GM12878 (cell line): ENCODE data around the gene TRNT1. TPM values are rescaled to one million over a fixed set of nuclear protein-coding genes. Genes with fewer than 3 reads are reported as not detected.
A peak's percentile ranks its signal among the peaks of the same experiment; 100 is the strongest.

ENCODE experiments used
- BRCA1 ChIP-seq: IDR thresholded peaks from 2 replicates; pipeline ENCODE4 v1.6.1; 2011; ENCODE audit warnings: low read depth, low read length, improper control_type of control experiment
- CBX5 ChIP-seq: sonication (generic); IDR thresholded peaks from 2 replicates; pipeline ENCODE4 v1.6.1; 2016; ENCODE audit warnings: low read depth, moderate library complexity, mild to moderate bottlenecking, inconsistent platforms
- CHD1 ChIP-seq: IDR thresholded peaks from 2 replicates; pipeline ENCODE4 v1.6.1; 2012; ENCODE audit warnings: low read depth, low read length, improper control_type of control experiment
- E2F4 ChIP-seq: IDR thresholded peaks from 2 replicates; pipeline ENCODE4 v1.6.1; 2012; ENCODE audit warnings: low read depth, low read length, improper control_type of control experiment
- EGR1 ChIP-seq, 2 experiments: IDR thresholded peaks; 1 replicate in 1 of 2; 2 replicates in 1 of 2; pipeline ENCODE4 v1.6.1; 2011 to 2012; ENCODE audit warnings: low read depth in 2 of 2, low read length in 2 of 2, borderline replicate concordance in 1 of 2, mild to moderate bottlenecking in 1 of 2, moderate library complexity in 1 of 2
- ESRRA ChIP-seq: IDR thresholded peaks from 2 replicates; pipeline ENCODE4 v1.6.1; 2012; ENCODE audit warnings: mild to moderate bottlenecking, low read length, improper control_type of control experiment
- EZH2 ChIP-seq: IDR thresholded peaks from 2 replicates; pipeline ENCODE4 v1.6.1; 2012; ENCODE audit warnings: low read depth, mild to moderate bottlenecking, control low read depth, inconsistent platforms, low read length, borderline replicate concordance; ENCODE audit not compliant: control insufficient read depth
- FOS ChIP-seq: IDR thresholded peaks from 3 replicates; pipeline ENCODE4 v1.6.1; 2011; ENCODE audit warnings: borderline replicate concordance; ENCODE audit not compliant: insufficient read length; ENCODE audit errors: extremely low read depth
- IRF4 ChIP-seq: IDR thresholded peaks from 2 replicates; pipeline ENCODE4 v1.6.1; 2011; ENCODE audit warnings: low read depth, low read length
- NBN ChIP-seq: fragments of 450-650 bp; IDR thresholded peaks from 2 replicates; pipeline ENCODE4 v1.6.1; 2016
- PML ChIP-seq: IDR thresholded peaks from 2 replicates; pipeline ENCODE4 v1.6.1; 2012; ENCODE audit warnings: low read length, inconsistent platforms
- POU2F2 ChIP-seq: IDR thresholded peaks from 3 replicates; pipeline ENCODE4 v1.6.1; 2011; ENCODE audit warnings: low read depth, mild to moderate bottlenecking, low read length, borderline replicate concordance
- RFX5 ChIP-seq: IDR thresholded peaks from 2 replicates; pipeline ENCODE4 v1.6.1; 2011; ENCODE audit warnings: low read depth, low read length, improper control_type of control experiment
- SIN3A ChIP-seq: IDR thresholded peaks from 2 replicates; pipeline ENCODE4 v1.6.1; 2012; ENCODE audit warnings: low read depth, low read length, improper control_type of control experiment
- SMAD5 ChIP-seq: IDR thresholded peaks from 2 replicates; pipeline ENCODE4 v1.6.1; 2016; ENCODE audit warnings: antibody characterized with exemption, low read depth
- SP1 ChIP-seq: IDR thresholded peaks from one replicate; pipeline ENCODE4 v1.6.1; 2011; ENCODE audit warnings: low read depth, low read length
- TCF12 ChIP-seq: IDR thresholded peaks from 2 replicates; pipeline ENCODE4 v1.6.1; 2011; ENCODE audit warnings: low read depth, mild to moderate bottlenecking, low read length
- TCF7 ChIP-seq: IDR thresholded peaks from 2 replicates; pipeline ENCODE4 v1.6.1; 2014; ENCODE audit warnings: antibody characterized with exemption, borderline replicate concordance
- USF2 ChIP-seq: IDR thresholded peaks from 2 replicates; pipeline ENCODE4 v1.6.1; 2011; ENCODE audit warnings: low read depth, low read length, improper control_type of control experiment, borderline replicate concordance
- YBX1 ChIP-seq: fragments of 450-650 bp; IDR thresholded peaks from 2 replicates; pipeline ENCODE4 v1.6.1; 2016; ENCODE audit warnings: antibody characterized with exemption
- ZBTB33 ChIP-seq: fragments of 450-650 bp; IDR thresholded peaks from 2 replicates; pipeline ENCODE4 v1.6.1; 2017; ENCODE audit warnings: mild to moderate bottlenecking
- ZNF384 ChIP-seq: IDR thresholded peaks from 2 replicates; pipeline ENCODE4 v1.6.1; 2012; ENCODE audit warnings: low read depth, mild to moderate bottlenecking, low read length, improper control_type of control experiment, borderline replicate concordance
- ZSCAN29 ChIP-seq: fragments of 450-650 bp; IDR thresholded peaks from 2 replicates; pipeline ENCODE4 v1.6.1; 2017; ENCODE audit warnings: mild to moderate bottlenecking, moderate library complexity
- polyA plus RNA-seq, 11 experiments: library from polyadenylated mRNA; depleted of rRNA in 4 of 11; unstranded in 6 of 11; stranded (reverse) in 5 of 11; fragments of >200 nt; fragmentation: Nextera tagmentation in 4 of 11; fragmentation: Illumina TruSeq in 1 of 11; extraction: Ambion mirVana in 4 of 11; extraction: Trizol in 1 of 11; gene quantifications; 1 replicate in 1 of 11; 2 replicates in 10 of 11; pipeline versions ENCODE4 v1.2.1 to v1.2.3, GENCODE V29; 2011 to 2016; ENCODE audit warnings: inconsistent platforms in 2 of 11, missing spikeins in 2 of 11, low read depth in 1 of 11
- total RNA-seq, 4 experiments: library from RNA; depleted of rRNA in 3 of 4; stranded (reverse); fragments of >200 nt in 3 of 4; fragmentation: Illumina TruSeq in 1 of 4; extraction: Trizol in 1 of 4; gene quantifications; 2 replicates each; pipeline versions ENCODE4 v1.2.1 to v1.2.3, GENCODE V29; 2013 to 2021
- TF ChIP-seq, protein P1 (sequence below): fragments of 450-650 bp; formaldehyde crosslinking; IDR thresholded peaks from 2 replicates; pipeline ENCODE4 v1.5.0; 2022; ENCODE audit warnings: mild to moderate bottlenecking, missing genetic modification characterization

TRNT1 gene
- total and polyA plus RNA-seq, 10 of the 15 experiments (the other 5 are each of a cell fraction or from before 2014, with no cell fraction given) = 28.6 to 54.9 (median 36.6) TPM

GRCh38 chr3:3126477-3127431, at the start of gene TRNT1 (continued):
- peak; percentile 55 for TF ChIP-seq SP1
- TF ChIP-seq FOS = no peak
- peak; percentile 5; the same call in 1 of the 2 replicates for TF ChIP-seq USF2
- peak; percentile 90; the same call in 1 of the 2 replicates for TF ChIP-seq SMAD5
- TF ChIP-seq TCF7 = no peak
- TF ChIP-seq ZNF384 = no peak
- peak; percentile 16 for TF ChIP-seq CBX5
- TF ChIP-seq RFX5 = peak; percentile 60; the same call in 1 of the 2 replicates
- TF ChIP-seq TCF12 = peak; percentile 22; the same call in 1 of the 2 replicates
- TF ChIP-seq ZBTB33 = peak; percentile 58; the same call in 1 of the 2 replicates
- TF ChIP-seq IRF4 = no peak
- no peak for TF ChIP-seq ZSCAN29
- peak; percentile 98 for TF ChIP-seq NBN
- TF ChIP-seq YBX1 = no peak
- TF ChIP-seq PML = peak; percentile 90
- TF ChIP-seq, protein P1, sequence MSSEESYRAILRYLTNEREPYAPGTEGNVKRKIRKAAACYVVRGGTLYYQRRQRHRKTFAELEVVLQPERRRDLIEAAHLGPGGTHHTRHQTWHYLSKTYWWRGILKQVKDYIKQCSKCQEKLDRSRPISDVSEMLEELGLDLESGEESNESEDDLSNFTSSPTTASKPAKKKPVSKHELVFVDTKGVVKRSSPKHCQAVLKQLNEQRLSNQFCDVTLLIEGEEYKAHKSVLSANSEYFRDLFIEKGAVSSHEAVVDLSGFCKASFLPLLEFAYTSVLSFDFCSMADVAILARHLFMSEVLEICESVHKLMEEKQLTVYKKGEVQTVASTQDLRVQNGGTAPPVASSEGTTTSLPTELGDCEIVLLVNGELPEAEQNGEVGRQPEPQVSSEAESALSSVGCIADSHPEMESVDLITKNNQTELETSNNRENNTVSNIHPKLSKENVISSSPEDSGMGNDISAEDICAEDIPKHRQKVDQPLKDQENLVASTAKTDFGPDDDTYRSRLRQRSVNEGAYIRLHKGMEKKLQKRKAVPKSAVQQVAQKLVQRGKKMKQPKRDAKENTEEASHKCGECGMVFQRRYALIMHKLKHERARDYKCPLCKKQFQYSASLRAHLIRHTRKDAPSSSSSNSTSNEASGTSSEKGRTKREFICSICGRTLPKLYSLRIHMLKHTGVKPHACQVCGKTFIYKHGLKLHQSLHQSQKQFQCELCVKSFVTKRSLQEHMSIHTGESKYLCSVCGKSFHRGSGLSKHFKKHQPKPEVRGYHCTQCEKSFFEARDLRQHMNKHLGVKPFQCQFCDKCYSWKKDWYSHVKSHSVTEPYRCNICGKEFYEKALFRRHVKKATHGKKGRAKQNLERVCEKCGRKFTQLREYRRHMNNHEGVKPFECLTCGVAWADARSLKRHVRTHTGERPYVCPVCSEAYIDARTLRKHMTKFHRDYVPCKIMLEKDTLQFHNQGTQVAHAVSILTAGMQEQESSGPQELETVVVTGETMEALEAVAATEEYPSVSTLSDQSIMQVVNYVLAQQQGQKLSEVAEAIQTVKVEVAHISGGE (CRISPR knock-in tag) = no peak
- no peak for TF ChIP-seq SIN3A
- peak; percentile 80 to 90 for TF ChIP-seq EGR1 (IDR thresholded peaks at IDR 0.05; ENCODE audit: borderline replicate concordance in 1 of 2, low read depth in 2 of 2, low read length in 2 of 2)
- no peak for TF ChIP-seq CHD1
- TF ChIP-seq ESRRA = no peak
- no peak for TF ChIP-seq EZH2
- TF ChIP-seq E2F4 = no peak
- peak; percentile 60; the same call in 1 of the 3 replicates for TF ChIP-seq POU2F2
- no peak for TF ChIP-seq BRCA1
